Cardiac fibroblast (primary cell): ENCODE results near the gene PCGF3.
A peak's percentile ranks its signal among the peaks of the same experiment; 100 is the strongest.

Experiments
- DNase-seq, 2 donors: peaks; one replicate each; pipeline versions ENCODE4 v3.0.0 to v3.0.0-alpha.2; 2010; ENCODE audit warnings: low read depth in 2 of 2
- H3K4me3 ChIP-seq, 2 donors: replicated peaks in 1 of 2; 1 replicate in 1 of 2; 2 replicates in 1 of 2; pipeline ENCODE4 v1.5.1; 2011; ENCODE audit warnings: low read depth in 2 of 2, low read length in 2 of 2, mild to moderate bottlenecking in 2 of 2, moderate library complexity in 1 of 2
- TF ChIP-seq, protein P1 (sequence below): IDR thresholded peaks from one replicate; pipeline ENCODE4 v1.5.1; 2011; ENCODE audit warnings: low read depth, mild to moderate bottlenecking, low read length, inconsistent platforms

The PCGF3 gene

GRCh38 chr4:671769-672168 lies 33.9 kb upstream of the PCGF3 start:
- TF ChIP-seq, protein P1, sequence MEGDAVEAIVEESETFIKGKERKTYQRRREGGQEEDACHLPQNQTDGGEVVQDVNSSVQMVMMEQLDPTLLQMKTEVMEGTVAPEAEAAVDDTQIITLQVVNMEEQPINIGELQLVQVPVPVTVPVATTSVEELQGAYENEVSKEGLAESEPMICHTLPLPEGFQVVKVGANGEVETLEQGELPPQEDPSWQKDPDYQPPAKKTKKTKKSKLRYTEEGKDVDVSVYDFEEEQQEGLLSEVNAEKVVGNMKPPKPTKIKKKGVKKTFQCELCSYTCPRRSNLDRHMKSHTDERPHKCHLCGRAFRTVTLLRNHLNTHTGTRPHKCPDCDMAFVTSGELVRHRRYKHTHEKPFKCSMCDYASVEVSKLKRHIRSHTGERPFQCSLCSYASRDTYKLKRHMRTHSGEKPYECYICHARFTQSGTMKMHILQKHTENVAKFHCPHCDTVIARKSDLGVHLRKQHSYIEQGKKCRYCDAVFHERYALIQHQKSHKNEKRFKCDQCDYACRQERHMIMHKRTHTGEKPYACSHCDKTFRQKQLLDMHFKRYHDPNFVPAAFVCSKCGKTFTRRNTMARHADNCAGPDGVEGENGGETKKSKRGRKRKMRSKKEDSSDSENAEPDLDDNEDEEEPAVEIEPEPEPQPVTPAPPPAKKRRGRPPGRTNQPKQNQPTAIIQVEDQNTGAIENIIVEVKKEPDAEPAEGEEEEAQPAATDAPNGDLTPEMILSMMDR: no peak
- DNase-seq: no peak
- H3K4me3 ChIP-seq: no peak overlapping the region

GRCh38 chr4:673349-674091 lies 32.1 kb upstream of the PCGF3 start:
- DNase-seq: peak in 1 of 2 donors; percentile 38
- H3K4me3 ChIP-seq: peak overlapping the region; percentile 80 to 87
- TF ChIP-seq, protein P1: no peak

- peak; percentile 95 to 97 for DNase-seq
- H3K4me3 ChIP-seq: peak within 1 kb of the TSS; percentile 80 to 87
- TF ChIP-seq, protein P1: peak; percentile 49
Measured at GRCh38 chr4:674172-675035, 31.2 kb upstream of the PCGF3 start, which contains the start of the genes ATP5ME and MYL5. ATP5ME (minus strand) TSS chr4:674276; CDS start chr4:674247, 29 bp downstream. MYL5 (plus strand) TSS chr4:674542; CDS start chr4:678027, 3,485 bp downstream.

GRCh38 chr4:675036-675882 lies 30.4 kb upstream of the PCGF3 start:
- H3K4me3 ChIP-seq: peak overlapping the region; percentile 65 to 87
- TF ChIP-seq, protein P1: no peak
- DNase-seq: no peak

DNA sequence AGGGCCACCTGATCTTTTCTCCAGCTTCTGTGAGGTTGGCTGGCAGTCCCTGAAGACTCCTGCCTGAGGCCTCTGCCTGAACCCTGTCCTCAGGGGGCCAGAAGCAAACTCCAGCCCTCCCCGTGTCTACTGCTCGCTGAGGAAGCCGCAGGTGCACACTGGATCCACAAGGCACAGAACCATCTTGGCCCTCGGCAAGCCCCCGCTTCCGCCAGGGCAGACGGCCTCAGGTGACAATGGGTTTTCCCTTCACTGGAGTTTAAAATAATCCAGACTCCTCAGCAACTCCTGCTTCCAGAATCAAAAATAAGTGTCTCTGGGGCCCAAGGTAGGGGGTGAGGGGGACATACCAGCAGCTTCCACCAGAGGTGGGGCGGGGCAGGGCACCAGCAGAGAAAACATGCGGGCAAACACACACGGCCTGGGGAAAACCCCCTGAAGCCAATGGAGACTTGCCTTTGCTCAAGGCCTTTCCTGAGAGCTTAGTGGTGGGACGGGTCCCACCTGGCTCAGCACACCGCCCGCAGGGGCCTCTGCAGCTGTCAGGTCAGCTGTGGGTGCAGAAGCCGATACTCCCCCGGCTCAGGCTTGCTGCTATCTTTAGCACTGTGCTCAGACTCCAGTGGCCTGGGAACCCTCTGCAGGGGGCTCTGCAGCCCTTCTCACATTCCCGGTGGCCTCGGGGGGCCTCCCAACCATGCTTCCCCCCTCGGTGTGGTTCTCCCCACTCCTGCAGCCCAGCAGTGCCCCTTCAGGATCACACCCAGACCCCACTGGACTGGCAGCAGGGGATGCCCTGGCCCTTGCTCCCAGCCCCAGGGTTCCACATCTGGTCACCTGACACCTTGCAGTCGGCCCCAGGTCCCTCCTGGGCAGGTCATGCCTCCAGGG lies 29.4 kb upstream of the PCGF3 start:
- TF ChIP-seq, protein P1: no peak
- DNase-seq: no peak
- H3K4me3 ChIP-seq: no peak overlapping the region

GRCh38 chr4:676871-677235 lies 28.8 kb upstream of the PCGF3 start:
- no peak overlapping the region for H3K4me3 ChIP-seq
- TF ChIP-seq, protein P1: no peak
- DNase-seq: no peak
